Naive thymus-derived CD8-positive, alpha-beta T cell (primary cell): ENCODE results near the gene CMTM5. TPM values are rescaled to one million over a fixed set of nuclear protein-coding genes. Genes with fewer than 3 reads are reported as not detected.
A peak's percentile ranks its signal among the peaks of the same experiment; 100 is the strongest.
"Not testable (repeated sequence)": the region's sequence is repeated elsewhere in the genome, so short reads cannot be mapped to it uniquely, and the experiment has no call there.

Experiments
- ATAC-seq, 2 donors: fragments of 150-1000 bp; cut with Tn5 transposase in 1 of 2; sonication (Bioruptor Pico), chemical (Tn5 transposase) in 1 of 2; 1 replicate in 1 of 2; 2 replicates in 1 of 2; pipeline ENCODE4 v1.10.0; 2021; ENCODE audit warnings: mild to moderate bottlenecking in 2 of 2, moderate library complexity in 2 of 2
- POLR2A ChIA-PET: fragments of 350-600 bp; sonication (Branson Sonifier 250); formaldehyde crosslinking; loops from one replicate; lab custom pipeline; 2021; ENCODE audit warnings: antibody characterized with exemption; lab: Charles Lee
- DNase-seq, 10 donors: peaks; one replicate each; pipeline versions ENCODE4 v3.0.0 to v3.0.0-alpha.2; 2020 to 2022
- H3K27ac Mint-ChIP-seq, 10 donors: one replicate each; pipeline ENCODE4 v1.8.0; 2020 to 2022; ENCODE audit warnings: mild to moderate bottlenecking in 10 of 10, mixed read lengths in 10 of 10, moderate library complexity in 4 of 10, inconsistent platforms in 1 of 10
- H3K27me3 Mint-ChIP-seq, 5 donors: one replicate each; pipeline ENCODE4 v1.8.0; 2021 to 2022; ENCODE audit warnings: mixed read lengths in 5 of 5
- H3K36me3 Mint-ChIP-seq, 3 donors: one replicate each; pipeline ENCODE4 v1.8.0; 2020 to 2022; ENCODE audit warnings: mixed read lengths in 3 of 3, mild to moderate bottlenecking in 2 of 3, inconsistent platforms in 1 of 3
- H3K4me1 Mint-ChIP-seq, 4 donors: one replicate each; pipeline ENCODE4 v1.8.0; 2021 to 2022; ENCODE audit warnings: mixed read lengths in 4 of 4
- H3K4me3 Mint-ChIP-seq, 10 donors: one replicate each; pipeline ENCODE4 v1.8.0; 2020 to 2022; ENCODE audit warnings: mild to moderate bottlenecking in 10 of 10, mixed read lengths in 10 of 10, moderate library complexity in 6 of 10, inconsistent platforms in 1 of 10
- H3K9me3 Mint-ChIP-seq, 9 donors: one replicate each; pipeline ENCODE4 v1.8.0; 2020 to 2022; ENCODE audit warnings: mixed read lengths in 9 of 9, mild to moderate bottlenecking in 3 of 9, inconsistent platforms in 1 of 9, moderate library complexity in 1 of 9
- polyA plus RNA-seq, 3 donors: library from polyadenylated mRNA; unstranded; fragments of 300-500 nt; fragmentation: Illumina TruSeq; gene quantifications; one replicate each; pipeline ENCODE4 v1.2.3, GENCODE V29; 2021
- total RNA-seq, 8 experiments: library from RNA in 2 of 8; stranded (reverse) in 2 of 8; gene quantifications; one replicate each; pipeline ENCODE4 v1.2.3 and lab custom pipeline; 2021 to 2026

Gene CMTM5
- total and polyA plus RNA-seq, 5 experiments from 2014 or later, result not detected

- POLR2A ChIA-PET, result no interaction called here
- no peak overlapping the region for H3K4me3 Mint-ChIP-seq
- DNase-seq (no peak), ATAC-seq (no peak)
- no peaks in the 10 kb centered on the region for H3K9me3 Mint-ChIP-seq
- peaks cover 0 to 26% (median 8%) of the 10 kb centered on the region in 5 donors for H3K27me3 Mint-ChIP-seq
- H3K4me1 Mint-ChIP-seq, result no peaks in the 10 kb centered on the region
- H3K27ac Mint-ChIP-seq, result peak overlapping the region in 3 of 10 donors; percentile 15 to 53 (median 47)
- no peaks in the 10 kb centered on the region for H3K36me3 Mint-ChIP-seq
These were observed 39.3 kb downstream of the CMTM5 start for GRCh38 chr14:23415821-23416778.

- ATAC-seq (no peak), DNase-seq (no peak)
- Mint-ChIP-seq H3K9me3 (no peaks in the 10 kb centered on the region), H3K4me3 (no peak overlapping the region), H3K27ac (peak overlapping the region in 1 of 10 donors; percentile 53), H3K36me3 (no peaks in the 10 kb centered on the region), H3K4me1 (no peaks in the 10 kb centered on the region), H3K27me3 (peaks cover 0 to 24% (median 8%) of the 10 kb centered on the region in 5 donors)
- POLR2A ChIA-PET, result no interaction called here
These were observed 40.0 kb downstream of the CMTM5 start for GRCh38 chr14:23416801-23417200.

- H3K4me1 Mint-ChIP-seq, H3K36me3 Mint-ChIP-seq, DNase-seq, ATAC-seq, POLR2A ChIA-PET, H3K9me3 Mint-ChIP-seq, H3K27ac Mint-ChIP-seq, H3K4me3 Mint-ChIP-seq: not testable (repeated sequence)
- H3K27me3 Mint-ChIP-seq, result peaks cover 0 to 24% (median 8%) of the 10 kb centered on the region in 5 donors
These were observed 40.4 kb downstream of the CMTM5 start for GRCh38 chr14:23417269-23417668.

- Mint-ChIP-seq H3K4me3 (no peak overlapping the region), H3K4me1 (no peaks in the 10 kb centered on the region), H3K9me3 (no peaks in the 10 kb centered on the region), H3K27me3 (peaks cover 0 to 24% (median 5%) of the 10 kb centered on the region in 5 donors), H3K36me3 (no peaks in the 10 kb centered on the region), H3K27ac (no peak overlapping the region)
- DNase-seq, result no peak
- no peak for ATAC-seq
- POLR2A ChIA-PET, result no interaction called here
These were observed 41.2 kb downstream of the CMTM5 start for GRCh38 chr14:23418021-23418420.

- H3K27me3 Mint-ChIP-seq, result peaks cover 0 to 33% (median 5%) of the 10 kb centered on the region in 5 donors
- POLR2A ChIA-PET, ATAC-seq, H3K4me3 Mint-ChIP-seq, H3K36me3 Mint-ChIP-seq, H3K4me1 Mint-ChIP-seq, H3K27ac Mint-ChIP-seq, H3K9me3 Mint-ChIP-seq, DNase-seq: not testable (repeated sequence)
These were observed 42.8 kb downstream of the CMTM5 start for GRCh38 chr14:23419646-23420045.

- Mint-ChIP-seq H3K27ac (no peak overlapping the region), H3K9me3 (no peaks in the 10 kb centered on the region), H3K4me3 (no peak overlapping the region), H3K4me1 (no peaks in the 10 kb centered on the region), H3K36me3 (no peaks in the 10 kb centered on the region), H3K27me3 (peaks cover 0 to 34% (median 5%) of the 10 kb centered on the region in 5 donors)
- DNase-seq (no peak), ATAC-seq (no peak)
- POLR2A ChIA-PET, result no interaction called here
These were observed 44.7 kb downstream of the CMTM5 start for GRCh38 chr14:23421594-23421993.

- DNase-seq (peak in 1 of 10 donors; percentile 18), ATAC-seq (no peak)
- Mint-ChIP-seq H3K4me1 (no peaks in the 10 kb centered on the region), H3K27ac (no peak overlapping the region), H3K36me3 (no peaks in the 10 kb centered on the region), H3K27me3 (peaks cover 2 to 27% (median 7%) of the 10 kb centered on the region in 5 donors), H3K9me3 (no peaks in the 10 kb centered on the region), H3K4me3 (no peak overlapping the region)
- POLR2A ChIA-PET, result no interaction called here
These were observed 46.8 kb downstream of the CMTM5 start for GRCh38 chr14:23423657-23424056.

GRCh38 chr14:23425169-23425568, 48.3 kb downstream of the CMTM5 start:
- no peaks in the 10 kb centered on the region for H3K9me3 Mint-ChIP-seq
- peaks cover 0 to 12% (median 4%) of the 10 kb centered on the region in 5 donors for H3K27me3 Mint-ChIP-seq
- H3K4me3 Mint-ChIP-seq, result no peak overlapping the region
- no peaks in the 10 kb centered on the region for H3K36me3 Mint-ChIP-seq
- H3K27ac Mint-ChIP-seq, result no peak overlapping the region
- ATAC-seq, result no peak
- no peaks in the 10 kb centered on the region for H3K4me1 Mint-ChIP-seq
- DNase-seq, result no peak
- POLR2A ChIA-PET, result no interaction called here

GRCh38 chr14:23425798-23426197, 49.0 kb downstream of the CMTM5 start:
- H3K9me3 Mint-ChIP-seq, H3K27ac Mint-ChIP-seq, POLR2A ChIA-PET, ATAC-seq, DNase-seq, H3K4me3 Mint-ChIP-seq, H3K27me3 Mint-ChIP-seq, H3K36me3 Mint-ChIP-seq, H3K4me1 Mint-ChIP-seq: not testable (repeated sequence)

- Mint-ChIP-seq H3K27ac (no peak overlapping the region), H3K4me3 (no peak overlapping the region), H3K9me3 (peaks cover 0 to 2% (median 0%) of the 10 kb centered on the region in 9 donors), H3K27me3 (peaks cover 4 to 12% (median 9%) of the 10 kb centered on the region in 5 donors), H3K4me1 (no peaks in the 10 kb centered on the region), H3K36me3 (no peaks in the 10 kb centered on the region)
- DNase-seq, result no peak
- ATAC-seq, result no peak
- POLR2A ChIA-PET, result no interaction called here
These were observed 52.0 kb downstream of the CMTM5 start for GRCh38 chr14:23428686-23429495.
